BLaER1 treated with 17β-estradiol and CSF1 and Interleukin-3, amounts not matched to agents 10 nM and 100 nM (cell line): ENCODE data around the gene NELFE.
A peak's percentile ranks its signal among the peaks of the same experiment; 100 is the strongest.

Experiments used
- H3K27ac ChIP-seq, 11 experiments: shearing (Covaris generic); formaldehyde crosslinking; 2 replicates each; pipeline ENCODE4 v1.8.1; 2022
- H3K27me3 ChIP-seq, 11 experiments: shearing (Covaris generic); formaldehyde crosslinking; 2 replicates each; pipeline ENCODE4 v1.8.1; 2022
- H3K36me3 ChIP-seq, 11 experiments: shearing (Covaris generic); formaldehyde crosslinking; 2 replicates each; pipeline ENCODE4 v1.8.1; 2022
- H3K4me1 ChIP-seq, 10 experiments: shearing (Covaris generic); formaldehyde crosslinking; 2 replicates each; pipeline ENCODE4 v1.8.1; 2022
- H3K4me2 ChIP-seq, 11 experiments: shearing (Covaris generic); formaldehyde crosslinking; 2 replicates each; pipeline ENCODE4 v1.8.1; 2022
- H3K4me3 ChIP-seq, 10 experiments: shearing (Covaris generic); formaldehyde crosslinking; 2 replicates each; pipeline ENCODE4 v1.8.1; 2022
- H3K9ac ChIP-seq, 11 experiments: shearing (Covaris generic); formaldehyde crosslinking; 2 replicates each; pipeline ENCODE4 v1.8.1; 2022
- H3K9me3 ChIP-seq, 11 experiments: shearing (Covaris generic); formaldehyde crosslinking; replicated peaks in 1 of 11; 2 replicates each; pipeline ENCODE4 v1.8.1; 2022
- H4K20me1 ChIP-seq, 11 experiments: shearing (Covaris generic); formaldehyde crosslinking; 2 replicates each; pipeline ENCODE4 v1.8.1; 2022
- Cebpa-rat ChIP-seq, 11 experiments: shearing (Covaris generic); IDR thresholded peaks; 2 replicates each; pipeline ENCODE4 v1.8.1; 2022

Gene NELFE

GRCh38 chr6:31952140-31952805 is 6.5 kb downstream of the NELFE start:
- Histone ChIP-seq H3K4me1 (peaks cover under 1 to 42% (median 3%) of the 10 kb centered on the region in 10 experiments; a peak in 16 of 20 replicates), H3K27ac (no peak overlapping the region; a peak in 1 of 22 replicates), H3K27me3 (no peaks in the 10 kb centered on the region), H3K9ac (peak overlapping the region in 2 of 11 experiments; percentile 3 to 6; a peak in 1 of 22 replicates), H4K20me1 (peaks cover 0 to 6% (median 0%) of the 10 kb centered on the region in 11 experiments; a peak in 1 of 22 replicates), H3K36me3 (peaks cover 62 to 76% (median 72%) of the 10 kb centered on the region in 11 experiments), H3K4me3 (no peak overlapping the region), H3K4me2 (peak overlapping the region in 3 of 11 experiments; percentile 2 to 75 (median 51); a peak in 4 of 22 replicates), H3K9me3 (no peaks in the 10 kb centered on the region)
- no peak for TF ChIP-seq Cebpa-rat (IDR thresholded peaks at IDR 0.05)

GRCh38 chr6:31949926-31950548 is 8.7 kb downstream of the NELFE start:
- Histone ChIP-seq H4K20me1 (peaks cover 0 to 6% (median 0%) of the 10 kb centered on the region in 11 experiments; a peak in 1 of 22 replicates), H3K36me3 (peaks cover 40 to 54% (median 51%) of the 10 kb centered on the region in 11 experiments), H3K9me3 (no peaks in the 10 kb centered on the region), H3K4me1 (peaks cover 0 to 51% (median 9%) of the 10 kb centered on the region in 10 experiments; a peak in 10 of 20 replicates), H3K4me2 (no peak overlapping the region), H3K27ac (no peak overlapping the region), H3K9ac (no peak overlapping the region), H3K4me3 (no peak overlapping the region), H3K27me3 (no peaks in the 10 kb centered on the region)
- TF ChIP-seq Cebpa-rat (IDR thresholded peaks at IDR 0.05): no peak

GRCh38 chr6:31948753-31949413 is 9.9 kb downstream of the NELFE start:
- H3K4me2 ChIP-seq: peak overlapping the region in 4 of 11 experiments; percentile 4 to 44 (median 16); a peak in 5 of 22 replicates
- H3K9me3 ChIP-seq: no peaks in the 10 kb centered on the region
- H3K4me1 ChIP-seq: peaks cover 0 to 45% (median 11%) of the 10 kb centered on the region in 10 experiments; a peak in 10 of 20 replicates
- no peak overlapping the region for H3K9ac ChIP-seq
- H3K27me3 ChIP-seq: no peaks in the 10 kb centered on the region
- peaks cover 0 to 6% (median 0%) of the 10 kb centered on the region in 11 experiments; a peak in 1 of 22 replicates for H4K20me1 ChIP-seq
- H3K27ac ChIP-seq: no peak overlapping the region
- TF ChIP-seq Cebpa-rat (IDR thresholded peaks at IDR 0.05): no peak
- peaks cover 29 to 43% (median 39%) of the 10 kb centered on the region in 11 experiments for H3K36me3 ChIP-seq
- no peak overlapping the region for H3K4me3 ChIP-seq

- H3K9ac ChIP-seq: no peak overlapping the region
- peaks cover 0 to 6% (median 0%) of the 10 kb centered on the region in 11 experiments; a peak in 1 of 22 replicates for H4K20me1 ChIP-seq
- TF ChIP-seq Cebpa-rat (IDR thresholded peaks at IDR 0.05): no peak
- H3K4me3 ChIP-seq: no peak overlapping the region
- H3K27ac ChIP-seq: no peak overlapping the region
- no peaks in the 10 kb centered on the region for H3K27me3 ChIP-seq
- peaks cover 23 to 37% (median 34%) of the 10 kb centered on the region in 11 experiments for H3K36me3 ChIP-seq
- no peaks in the 10 kb centered on the region for H3K9me3 ChIP-seq
- H3K4me1 ChIP-seq: peaks cover 0 to 39% (median 11%) of the 10 kb centered on the region in 10 experiments; a peak in 10 of 20 replicates
- no peak overlapping the region for H3K4me2 ChIP-seq
Observed at GRCh38 chr6:31948306-31948705, 10.5 kb downstream of the NELFE start.

- peaks cover 0 to 34% (median 11%) of the 10 kb centered on the region in 10 experiments; a peak in 10 of 20 replicates for H3K4me1 ChIP-seq
- no peak overlapping the region for H3K27ac ChIP-seq
- no peak overlapping the region for H3K9ac ChIP-seq
- H3K4me2 ChIP-seq: no peak overlapping the region
- H3K27me3 ChIP-seq: no peaks in the 10 kb centered on the region
- peaks cover 0 to 6% (median 0%) of the 10 kb centered on the region in 11 experiments; a peak in 1 of 22 replicates for H4K20me1 ChIP-seq
- H3K4me3 ChIP-seq: no peak overlapping the region
- TF ChIP-seq Cebpa-rat (IDR thresholded peaks at IDR 0.05): no peak
- H3K9me3 ChIP-seq: no peaks in the 10 kb centered on the region
- peaks cover 18 to 32% (median 29%) of the 10 kb centered on the region in 11 experiments for H3K36me3 ChIP-seq
Observed at GRCh38 chr6:31947864-31948263, 10.9 kb downstream of the NELFE start.

GRCh38 chr6:31947070-31947675 is 11.6 kb downstream of the NELFE start:
- H3K4me1 ChIP-seq: peaks cover 0 to 27% (median 11%) of the 10 kb centered on the region in 10 experiments; a peak in 10 of 20 replicates
- H3K4me2 ChIP-seq: 0 out of 22 replicates have a peak overlapping the region, but pooled peaks of 1 of the 11 experiments have one; percentile 82
- H3K4me3 ChIP-seq: no peak overlapping the region
- H3K27me3 ChIP-seq: no peaks in the 10 kb centered on the region
- no peak overlapping the region for H3K9ac ChIP-seq
- peaks cover 11 to 25% (median 22%) of the 10 kb centered on the region in 11 experiments for H3K36me3 ChIP-seq
- TF ChIP-seq Cebpa-rat (IDR thresholded peaks at IDR 0.05): no peak
- H3K9me3 ChIP-seq: no peaks in the 10 kb centered on the region
- peaks cover 0 to 3% (median 0%) of the 10 kb centered on the region in 11 experiments; a peak in 1 of 22 replicates for H4K20me1 ChIP-seq
- no peak overlapping the region for H3K27ac ChIP-seq

GRCh38 chr6:31946370-31946885 is 12.3 kb downstream of the NELFE start:
- H3K9ac ChIP-seq: no peak overlapping the region
- no peaks in the 10 kb centered on the region for H3K27me3 ChIP-seq
- H3K4me1 ChIP-seq: peaks cover 0 to 27% (median 11%) of the 10 kb centered on the region in 10 experiments; a peak in 12 of 20 replicates
- H3K4me3 ChIP-seq: no peak overlapping the region
- peaks cover 4 to 18% (median 15%) of the 10 kb centered on the region in 11 experiments for H3K36me3 ChIP-seq
- H3K9me3 ChIP-seq: no peaks in the 10 kb centered on the region
- no peak for TF ChIP-seq Cebpa-rat (IDR thresholded peaks at IDR 0.05)
- no peaks in the 10 kb centered on the region for H4K20me1 ChIP-seq
- H3K27ac ChIP-seq: peak overlapping the region in 1 of 11 experiments; percentile 6; a peak in 1 of 22 replicates
- H3K4me2 ChIP-seq: peak overlapping the region in 4 of 11 experiments; percentile 33 to 82 (median 73); a peak in 6 of 22 replicates
